HG03060 (cell line): ENCODE results near the gene TANGO2.

ENCODE experiments used
- ATAC-seq: cut with Tn5 transposase; IDR thresholded peaks from one replicate; pipeline ENCODE4 v1.9.1; 2021; ENCODE audit warnings: low read depth, moderate number of reproducible peaks; ENCODE audit not compliant: unreplicated experiment

The TANGO2 gene

GRCh38 chr22:19994851-19995610 lies 25.9 kb upstream of the TANGO2 start:
- no peak for ATAC-seq

GRCh38 chr22:19995611-19996339 lies 25.1 kb upstream of the TANGO2 start:
- ATAC-seq: no peak

- no peak for ATAC-seq
Measured at GRCh38 chr22:19996694-19997384, 24.1 kb upstream of the TANGO2 start.

DNA sequence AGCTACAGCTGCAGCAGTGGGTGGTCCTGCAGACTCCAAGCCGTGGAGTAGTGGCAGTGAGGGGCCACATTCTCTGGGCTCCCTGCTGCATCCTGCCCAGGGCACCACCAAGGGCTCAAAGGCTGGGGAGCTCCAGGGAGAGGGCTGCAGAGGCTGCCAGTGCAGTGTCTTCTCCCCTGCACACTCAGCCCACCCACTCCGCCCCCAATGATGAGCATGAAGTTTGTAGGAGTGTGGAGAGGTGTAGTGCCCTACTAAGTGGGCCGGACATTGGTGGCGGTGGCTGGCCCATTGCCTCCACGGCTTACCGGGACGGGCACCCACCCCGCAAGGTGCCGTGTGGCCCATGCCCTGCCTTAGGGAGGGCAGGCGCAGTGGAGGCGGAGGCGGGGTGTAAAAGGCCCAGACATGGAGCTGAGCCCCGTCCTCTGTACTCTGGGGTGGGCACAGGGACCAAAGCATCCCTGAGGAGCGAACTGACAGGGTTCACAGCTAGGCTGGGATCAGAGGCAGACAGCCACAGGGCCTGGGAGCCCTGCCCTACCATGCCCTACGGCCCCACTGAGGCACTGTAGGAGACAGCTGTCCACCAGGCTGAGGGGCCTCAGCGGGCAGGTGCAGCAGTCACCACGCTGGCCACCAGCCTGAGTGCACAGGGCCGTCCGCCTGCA lies 23.2 kb upstream of the TANGO2 start:
- ATAC-seq: no peak

GRCh38 chr22:19998232-19998951 lies 22.5 kb upstream of the TANGO2 start:
- no peak for ATAC-seq

DNA sequence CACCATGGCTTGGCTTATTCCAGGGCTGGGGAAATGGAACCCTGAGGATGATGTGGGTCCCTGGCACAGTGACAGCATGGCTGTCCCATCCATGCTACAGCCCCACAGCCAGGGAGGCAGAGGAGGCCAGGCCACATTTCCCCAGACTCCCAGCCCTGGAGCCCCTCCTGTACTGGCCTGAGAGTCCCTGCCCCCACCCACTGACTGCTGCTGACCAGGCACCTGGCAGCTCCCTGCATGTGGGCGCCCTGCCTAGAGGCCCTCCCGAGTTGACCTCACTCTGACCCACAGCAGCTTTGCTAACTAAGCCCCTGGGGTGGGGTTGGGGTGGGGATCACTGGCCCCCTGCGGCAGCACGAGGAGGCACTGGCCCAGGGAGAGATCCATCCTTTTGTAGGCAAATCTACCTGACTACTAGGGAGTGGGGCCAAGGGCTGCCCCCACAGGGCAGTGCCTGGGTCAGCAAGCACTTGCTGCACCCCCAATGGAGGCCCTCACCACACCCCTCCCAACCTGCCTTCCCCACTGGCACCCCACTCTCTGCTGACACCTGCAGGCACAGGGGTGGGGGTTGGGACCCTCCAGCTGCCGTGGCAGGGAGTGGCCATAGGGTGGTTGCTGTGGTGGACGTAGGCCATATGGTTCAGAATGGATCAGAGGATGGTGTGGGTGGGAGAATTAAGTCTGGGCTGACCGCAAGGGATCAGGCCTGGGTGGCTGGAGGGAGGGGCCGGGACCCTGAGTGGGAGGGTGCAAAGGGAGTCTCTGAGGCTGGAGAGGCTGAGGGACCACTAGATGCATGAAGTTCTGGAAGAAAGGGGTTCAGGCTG lies 21.7 kb upstream of the TANGO2 start:
- ATAC-seq: no peak

- no peak for ATAC-seq
Measured at GRCh38 chr22:20000246-20001081, 20.4 kb upstream of the TANGO2 start.

DNA sequence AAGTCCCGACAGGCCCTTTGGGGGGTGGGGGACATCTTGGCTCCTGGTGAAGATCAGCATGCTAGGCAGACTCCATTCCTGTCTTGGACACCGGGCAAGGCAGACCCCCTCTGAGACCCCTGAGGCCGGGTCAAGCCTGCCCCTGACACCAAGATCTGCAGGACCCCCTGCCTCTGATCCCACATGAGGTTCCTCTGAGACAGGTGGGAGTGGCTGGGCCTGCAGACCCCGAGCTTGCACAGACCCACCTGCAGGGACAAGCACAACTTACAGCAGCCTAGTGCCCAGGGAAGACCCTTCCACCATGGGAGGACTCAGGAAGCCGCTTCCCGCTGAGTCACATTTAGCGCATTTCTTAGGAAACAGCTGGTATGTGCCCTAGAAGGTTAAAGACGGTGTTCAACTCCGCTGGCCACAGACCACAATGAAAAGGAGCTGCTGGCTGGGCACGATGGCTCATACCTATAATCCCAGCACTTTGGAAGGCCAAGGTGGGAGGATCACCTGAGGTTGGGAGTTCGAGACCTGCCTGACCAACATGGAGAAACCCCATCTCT lies 19.8 kb upstream of the TANGO2 start:
- ATAC-seq: no peak

DNA sequence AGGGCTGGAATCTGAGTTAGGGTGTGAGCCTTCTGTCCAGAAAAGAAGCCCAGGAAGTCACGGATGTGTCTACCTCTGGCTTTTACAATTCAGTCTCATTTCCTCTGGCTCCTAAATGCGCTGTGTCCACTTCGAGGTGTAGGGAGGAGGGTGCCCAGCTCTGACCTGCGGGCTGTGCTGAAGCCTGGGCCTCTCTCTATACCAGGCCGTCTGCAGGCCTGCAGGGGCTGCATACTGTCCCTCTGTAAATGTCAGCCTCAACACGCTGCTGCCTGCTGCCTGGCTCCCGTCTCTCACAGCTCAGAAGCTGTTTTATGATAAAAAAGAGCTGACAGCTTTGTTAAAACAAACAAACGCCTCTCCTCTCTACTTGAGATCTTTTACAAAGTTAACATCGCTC lies 18.8 kb upstream of the TANGO2 start:
- ATAC-seq: no peak

DNA sequence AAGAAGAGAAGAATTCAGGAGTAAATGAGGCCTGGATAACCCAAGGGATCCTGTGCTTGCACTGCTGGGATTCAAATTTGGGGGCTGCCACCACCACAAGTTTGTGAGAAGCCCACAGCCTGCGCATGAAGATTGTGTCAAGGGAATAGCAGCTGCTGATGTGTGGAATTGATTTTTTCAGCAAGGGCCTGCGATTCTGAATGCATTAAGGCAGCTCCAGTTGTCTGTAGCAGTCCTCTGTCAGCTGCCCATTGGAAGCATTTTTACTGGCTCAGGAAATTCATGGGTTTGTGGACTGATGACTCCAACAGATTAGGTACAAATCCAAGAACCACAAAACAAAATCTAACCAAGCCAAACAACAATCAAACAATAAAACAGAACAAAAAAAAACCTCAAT lies 18.3 kb upstream of the TANGO2 start:
- no peak for ATAC-seq

DNA sequence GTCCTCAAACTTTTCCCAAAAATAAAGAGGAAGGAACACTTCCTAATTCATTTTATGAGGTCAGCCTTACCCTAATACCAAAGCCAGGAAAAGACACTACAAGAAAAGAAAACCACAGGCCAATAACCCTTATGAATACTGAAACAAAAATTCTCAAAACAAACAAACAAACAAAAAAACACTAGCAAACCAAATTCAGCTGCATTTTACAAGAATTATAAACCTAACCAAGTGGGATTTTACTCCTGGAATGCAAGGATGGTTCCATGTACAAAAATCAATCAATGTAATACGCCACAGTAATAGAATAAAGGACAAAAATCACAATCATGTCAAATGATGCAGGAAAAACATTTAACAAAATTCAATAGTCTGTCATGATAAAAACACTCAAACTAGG lies 17.6 kb upstream of the TANGO2 start:
- no peak for ATAC-seq

DNA sequence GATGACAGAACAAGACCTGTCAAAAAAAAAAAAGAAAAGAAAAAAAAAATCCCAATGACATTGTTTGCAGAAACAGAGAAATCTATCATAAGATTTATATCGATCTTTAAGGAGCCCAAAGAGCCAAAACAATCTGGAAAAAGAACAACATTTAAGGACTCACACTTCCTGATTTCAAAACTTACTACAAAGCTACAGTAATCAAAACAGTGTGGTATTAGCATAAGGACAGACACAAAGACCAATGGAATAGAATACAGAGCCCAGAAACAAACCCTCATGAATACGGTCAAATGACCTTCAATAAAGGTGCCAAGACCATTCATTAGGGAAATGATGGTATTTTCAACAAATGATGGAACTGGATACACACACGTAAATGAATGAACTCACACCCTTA lies 16.4 kb upstream of the TANGO2 start:
- ATAC-seq: no peak

GRCh38 chr22:20008221-20008995 lies 12.5 kb upstream of the TANGO2 start:
- ATAC-seq: no peak

DNA sequence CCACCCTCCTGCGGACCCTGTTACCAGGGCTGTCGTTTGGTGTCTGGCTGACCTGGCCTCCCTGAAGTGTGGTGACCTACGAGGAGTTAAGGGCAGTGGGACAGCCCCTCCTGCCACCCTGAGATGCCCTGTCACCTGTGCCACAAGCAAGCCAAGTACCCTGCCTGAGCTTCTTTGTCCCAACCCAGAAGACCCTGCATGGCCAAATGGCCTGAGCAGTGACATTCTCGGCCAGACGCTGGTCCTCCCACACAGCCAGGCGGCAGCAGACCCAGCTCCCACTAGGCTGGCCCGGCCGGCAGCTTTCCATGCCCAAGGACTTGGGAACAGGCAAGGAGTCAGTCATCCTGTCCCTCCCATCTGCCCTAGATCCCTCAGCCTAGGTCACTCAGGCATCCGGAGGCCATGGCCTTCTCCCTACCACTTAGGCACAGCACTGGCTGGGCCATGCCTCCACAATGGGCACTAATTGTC lies 11.9 kb upstream of the TANGO2 start:
- ATAC-seq: no peak

- ATAC-seq: no peak
Measured at GRCh38 chr22:20009582-20010306, 11.2 kb upstream of the TANGO2 start.

DNA sequence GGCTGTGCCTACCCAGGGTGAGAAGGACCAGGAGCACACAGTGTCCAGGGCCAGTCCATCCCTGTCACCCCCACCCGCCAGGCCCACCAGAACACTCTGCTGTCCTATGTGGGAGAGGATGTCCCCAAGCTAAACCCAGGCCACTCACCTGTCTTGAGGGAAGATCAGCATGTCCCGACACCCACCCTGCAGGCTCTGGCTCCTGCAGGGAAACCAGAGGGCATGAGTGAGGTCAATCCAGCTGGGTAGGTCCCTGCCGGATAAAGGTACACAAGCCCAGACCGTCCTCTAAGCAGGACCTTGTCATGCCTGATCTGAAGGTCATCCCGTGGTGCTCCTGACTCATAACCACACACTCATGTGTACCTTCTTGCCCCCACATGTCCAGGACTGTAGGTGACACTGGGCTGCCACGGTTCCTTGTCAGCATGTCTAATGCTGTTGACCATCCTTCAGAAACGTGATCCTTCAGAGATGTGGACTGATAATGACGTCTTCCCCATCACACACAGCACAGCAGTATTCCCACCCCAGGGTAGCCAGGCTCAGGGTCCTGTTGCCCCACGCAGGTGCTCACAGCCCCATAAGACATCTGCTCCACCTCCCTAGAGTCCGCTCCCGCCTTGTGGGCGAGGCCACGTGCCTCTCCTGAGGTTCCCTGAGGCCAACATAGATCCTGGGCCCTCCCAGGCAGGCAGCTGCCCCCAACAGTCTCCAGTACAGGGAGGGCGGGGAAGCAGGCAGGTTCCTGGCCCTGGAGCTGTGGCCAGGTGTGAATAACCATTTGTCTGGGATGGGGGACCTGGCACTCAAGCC lies 10.4 kb upstream of the TANGO2 start:
- ATAC-seq: no peak
